ENCODE measurements around the gene AANAT.

AANAT gene

GRCh38 chr17:76515274-76515949 lies 48.0 kb downstream of the AANAT start:
- TF ChIP-seq EZH2phosphoT487 (IDR thresholded peaks at IDR 0.05; ENCODE audit: borderline replicate concordance) = no peak
- TF ChIP-seq, protein P1, sequence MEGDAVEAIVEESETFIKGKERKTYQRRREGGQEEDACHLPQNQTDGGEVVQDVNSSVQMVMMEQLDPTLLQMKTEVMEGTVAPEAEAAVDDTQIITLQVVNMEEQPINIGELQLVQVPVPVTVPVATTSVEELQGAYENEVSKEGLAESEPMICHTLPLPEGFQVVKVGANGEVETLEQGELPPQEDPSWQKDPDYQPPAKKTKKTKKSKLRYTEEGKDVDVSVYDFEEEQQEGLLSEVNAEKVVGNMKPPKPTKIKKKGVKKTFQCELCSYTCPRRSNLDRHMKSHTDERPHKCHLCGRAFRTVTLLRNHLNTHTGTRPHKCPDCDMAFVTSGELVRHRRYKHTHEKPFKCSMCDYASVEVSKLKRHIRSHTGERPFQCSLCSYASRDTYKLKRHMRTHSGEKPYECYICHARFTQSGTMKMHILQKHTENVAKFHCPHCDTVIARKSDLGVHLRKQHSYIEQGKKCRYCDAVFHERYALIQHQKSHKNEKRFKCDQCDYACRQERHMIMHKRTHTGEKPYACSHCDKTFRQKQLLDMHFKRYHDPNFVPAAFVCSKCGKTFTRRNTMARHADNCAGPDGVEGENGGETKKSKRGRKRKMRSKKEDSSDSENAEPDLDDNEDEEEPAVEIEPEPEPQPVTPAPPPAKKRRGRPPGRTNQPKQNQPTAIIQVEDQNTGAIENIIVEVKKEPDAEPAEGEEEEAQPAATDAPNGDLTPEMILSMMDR (conservative IDR thresholded peaks at IDR 0.05; ENCODE audit: low read length) = no peak
- peak overlapping the region; percentile 78 for H2AFZ ChIP-seq (ENCODE audit: low read length)
- no peaks in the 10 kb centered on the region for H3K36me3 ChIP-seq (ENCODE audit: insufficient read depth, low read length)
- peak overlapping the region; percentile 62 for H3K4me3 ChIP-seq (ENCODE audit: low read length, poor library complexity, severe bottlenecking)
- H3F3A ChIP-seq (ENCODE audit: low read depth) = peaks cover 6% of the 10 kb centered on the region; the same call in 1 of the 2 replicates
- H4K20me1 ChIP-seq (ENCODE audit: insufficient read depth, low read length, poor library complexity, severe bottlenecking) = no peaks in the 10 kb centered on the region
- peak overlapping the region; percentile 69 for H3K4me2 ChIP-seq (ENCODE audit: low read depth, low read length, poor library complexity, severe bottlenecking)
- H3K9me3 ChIP-seq (ENCODE audit: insufficient read depth, low read depth, low read length) = no peaks in the 10 kb centered on the region
- no peaks in the 10 kb centered on the region for H3K79me2 ChIP-seq (ENCODE audit: insufficient read depth, low read length)
- H3K9ac ChIP-seq (ENCODE audit: low read depth, low read length, poor library complexity, severe bottlenecking) = peak overlapping the region; percentile 67
- H3K4me1 ChIP-seq (ENCODE audit: insufficient read depth, low read length, poor library complexity, severe bottlenecking) = peaks cover 17% of the 10 kb centered on the region
- H3K9me2 ChIP-seq (replicated peaks; ENCODE audit: low read depth, low read length) = no peaks in the 10 kb centered on the region
- H3K27me3 ChIP-seq (ENCODE audit: insufficient read depth, low read length, poor library complexity, severe bottlenecking) = no peaks in the 10 kb centered on the region

- Histone ChIP-seq H3K4me2 (ENCODE audit: low read depth, low read length, poor library complexity, severe bottlenecking) (no peak overlapping the region), H3K4me3 (ENCODE audit: low read length, poor library complexity, severe bottlenecking) (no peak overlapping the region), H3K36me3 (ENCODE audit: insufficient read depth, low read length) (no peaks in the 10 kb centered on the region), H3K9ac (ENCODE audit: low read depth, low read length, poor library complexity, severe bottlenecking) (no peak overlapping the region), H3K9me3 (ENCODE audit: insufficient read depth, low read depth, low read length) (no peaks in the 10 kb centered on the region), H3K27me3 (ENCODE audit: insufficient read depth, low read length, poor library complexity, severe bottlenecking) (no peaks in the 10 kb centered on the region), H4K20me1 (ENCODE audit: insufficient read depth, low read length, poor library complexity, severe bottlenecking) (no peaks in the 10 kb centered on the region), H3K79me2 (ENCODE audit: insufficient read depth, low read length) (no peaks in the 10 kb centered on the region), H3F3A (ENCODE audit: low read depth) (peaks cover 6% of the 10 kb centered on the region; the same call in 1 of the 2 replicates), H3K9me2 (replicated peaks; ENCODE audit: low read depth, low read length) (no peaks in the 10 kb centered on the region), H2AFZ (ENCODE audit: low read length) (no peak overlapping the region), H3K4me1 (ENCODE audit: insufficient read depth, low read length, poor library complexity, severe bottlenecking) (peaks cover 17% of the 10 kb centered on the region)
- TF ChIP-seq EZH2phosphoT487 (IDR thresholded peaks at IDR 0.05; ENCODE audit: borderline replicate concordance) = no peak
- TF ChIP-seq, protein P1 (conservative IDR thresholded peaks at IDR 0.05; ENCODE audit: low read length) = no peak
Measured at GRCh38 chr17:76517638-76518038, 50.2 kb downstream of the AANAT start.

DNA sequence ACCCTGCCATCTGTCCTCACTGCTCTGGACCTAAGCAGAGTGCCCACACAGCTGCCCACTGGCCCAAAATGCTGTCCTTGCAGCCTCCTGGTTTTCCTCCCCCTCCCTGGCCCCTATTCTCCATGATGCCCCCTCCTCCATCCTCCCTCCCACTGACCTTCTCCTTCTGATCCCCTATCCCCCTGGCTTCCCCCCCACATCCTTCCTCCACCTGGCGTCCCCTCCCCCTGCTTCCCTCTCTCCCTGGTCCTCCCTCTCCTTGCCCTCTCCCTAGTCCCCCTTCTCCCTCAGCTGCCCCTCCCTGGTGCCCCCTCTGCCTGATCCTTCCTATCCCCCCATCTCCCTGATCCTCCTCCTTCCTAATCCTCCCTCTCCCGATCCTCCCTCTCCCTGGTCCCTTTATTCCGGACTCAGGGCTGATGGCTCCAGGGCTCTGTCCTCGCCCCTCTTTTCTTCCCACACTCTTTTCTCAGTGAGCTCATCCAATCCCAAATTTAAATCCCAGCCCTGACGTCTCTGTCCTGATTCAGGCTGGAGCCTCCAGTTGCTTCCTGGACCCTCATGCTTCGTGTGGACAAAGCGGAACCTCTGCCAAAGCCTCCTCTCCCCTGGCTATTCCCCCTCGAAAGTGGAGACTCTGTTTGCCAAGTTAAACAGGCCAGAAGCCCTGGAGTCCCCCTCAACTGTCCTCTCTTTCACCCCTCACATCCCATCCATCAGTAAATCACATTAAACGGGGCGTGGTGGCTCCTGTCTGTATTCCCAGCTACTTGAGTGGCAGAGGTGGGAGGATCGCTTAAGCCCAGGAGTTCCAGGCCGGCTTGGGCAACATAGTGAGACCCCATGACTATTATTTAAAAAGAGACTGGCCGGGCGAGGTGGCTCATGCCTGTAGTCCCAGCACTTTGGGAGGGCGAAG lies 51.9 kb downstream of the AANAT start:
- Histone ChIP-seq H3K9me3 (ENCODE audit: insufficient read depth, low read depth, low read length) (no peaks in the 10 kb centered on the region), H3K9me2 (replicated peaks; ENCODE audit: low read depth, low read length) (no peaks in the 10 kb centered on the region), H4K20me1 (ENCODE audit: insufficient read depth, low read length, poor library complexity, severe bottlenecking) (no peaks in the 10 kb centered on the region), H3K36me3 (ENCODE audit: insufficient read depth, low read length) (no peaks in the 10 kb centered on the region), H2AFZ (ENCODE audit: low read length) (no peak overlapping the region), H3K4me3 (ENCODE audit: low read length, poor library complexity, severe bottlenecking) (no peak overlapping the region), H3K27me3 (ENCODE audit: insufficient read depth, low read length, poor library complexity, severe bottlenecking) (no peaks in the 10 kb centered on the region), H3K79me2 (ENCODE audit: insufficient read depth, low read length) (no peaks in the 10 kb centered on the region), H3K4me1 (ENCODE audit: insufficient read depth, low read length, poor library complexity, severe bottlenecking) (peaks cover 23% of the 10 kb centered on the region), H3K9ac (ENCODE audit: low read depth, low read length, poor library complexity, severe bottlenecking) (no peak overlapping the region), H3K4me2 (ENCODE audit: low read depth, low read length, poor library complexity, severe bottlenecking) (no peak overlapping the region), H3F3A (ENCODE audit: low read depth) (peaks cover 6% of the 10 kb centered on the region; the same call in 1 of the 2 replicates)
- no peak for TF ChIP-seq EZH2phosphoT487 (IDR thresholded peaks at IDR 0.05; ENCODE audit: borderline replicate concordance)
- TF ChIP-seq, protein P1 (conservative IDR thresholded peaks at IDR 0.05; ENCODE audit: low read length) = no peak
